Ovary (tissue), 9 donors: ENCODE measurements around the gene CHADL. TPM values are rescaled to one million over a fixed set of nuclear protein-coding genes. Genes with fewer than 3 reads are reported as not detected.

Source experiments
- DNase-seq, 5 donors: peaks; one replicate each; pipeline ENCODE4 v3.0.0-alpha.2; 2019 to 2020
- H3K27ac ChIP-seq, 2 donors: fragments of 200-600 bp; one replicate each; pipeline versions ENCODE4 v1.5.1 to v1.8.0; 2019 to 2022
- H3K27me3 ChIP-seq: fragments of 200-600 bp; one replicate; pipeline ENCODE4 v1.8.0; 2022
- H3K36me3 ChIP-seq: fragments of 200-600 bp; sonication (generic); one replicate; pipeline ENCODE4 v1.5.1; 2019
- H3K4me1 ChIP-seq: one replicate; pipeline ENCODE4 v1.8.1; 2013; ENCODE audit warnings: mild to moderate bottlenecking, moderate library complexity; ENCODE audit not compliant: insufficient read depth
- H3K4me3 ChIP-seq: fragments of 200-600 bp; sonication (generic); one replicate; pipeline ENCODE4 v1.5.1; 2017
- H3K9me3 ChIP-seq, 2 donors: fragments of 200-600 bp in 1 of 2; sonication (generic) in 1 of 2; one replicate each; pipeline versions ENCODE4 v1.5.1 to v1.8.1; 2013 to 2019; ENCODE audit warnings: mild to moderate bottlenecking in 1 of 2, moderate library complexity in 1 of 2
- EP300 ChIP-seq: sonication (generic); formaldehyde crosslinking; IDR thresholded peaks from one replicate; pipeline ENCODE4 v1.6.1; 2017; ENCODE audit warnings: antibody characterized with exemption
- POLR2A ChIP-seq: fragments of 450-650 bp; IDR thresholded peaks from one replicate; pipeline ENCODE4 v1.6.1; 2017; ENCODE audit warnings: antibody characterized with exemption, mild to moderate bottlenecking, moderate library complexity
- WGBS, 3 donors: extraction: QIAGEN DNeasy Blood & Tissue Kit in 1 of 3; methylation state at CpG; one replicate each; pipeline versions ENCODE4 v1.1.5 to v1.1.7; 2013 to 2017; 5-methylcytosine and 5-hydroxymethylcytosine counted together
- intact Hi-C, 4 donors: fragments of 100-400 bp; cut with DNase I; formaldehyde crosslinking; loops; one replicate each; pipeline versions ENCODE4 v1.11.0 to v1.15.1; 2022 to 2023
- polyA plus RNA-seq, 2 donors: library from polyadenylated mRNA; stranded (reverse); fragments of 200-250 nt in 1 of 2; fragments of 350-450 nt in 1 of 2; fragmentation: Illumina TruSeq in 1 of 2; extraction: RNeasy Lipid Tissue Mini Kit (QIAGEN cat#74804) in 1 of 2; gene quantifications; one replicate each; pipeline ENCODE4 v1.2.3, GENCODE V29; 2013 to 2014
- total RNA-seq, 7 donors: library from RNA; depleted of rRNA in 2 of 7; stranded (reverse); fragments of >200 nt in 2 of 7; fragmentation: NEBNext Ultra II Directional in 3 of 7; extraction: Animal tissue kit (Norgen Biotek cat#: 25700) in 3 of 7; gene quantifications; one replicate each; pipeline versions ENCODE4 v1.1.0 to v1.2.4, GENCODE V29; 2016 to 2023
- TF ChIP-seq, protein P1 (sequence below), 3 donors: fragments of 450-650 bp in 2 of 3; fragments of 200-600 bp in 1 of 3; IDR thresholded peaks; one replicate each; pipeline versions ENCODE4 v1.5.1 to v1.8.0; 2016 to 2022; ENCODE audit warnings: antibody characterized with exemption in 3 of 3, mild to moderate bottlenecking in 1 of 3
- donor health status: DM: no; HTN: no; CAD: no; lungs with moderate emphysema.
- donor health status: DM: no; HTN: no; CAD: no.
- donor health status: Bipolar disorder and iron deficiency.
- donor health status: DM: yes; HTN: yes; CAD: no.
- donor health status: DM: no; HTN: no; CAD: no.
- donor health status: DM: yes; HTN: yes; CAD: no.

CHADL gene
- total and polyA plus RNA-seq, 9 donors: 0.08 to 6.2 (median 2.6) TPM

DNA sequence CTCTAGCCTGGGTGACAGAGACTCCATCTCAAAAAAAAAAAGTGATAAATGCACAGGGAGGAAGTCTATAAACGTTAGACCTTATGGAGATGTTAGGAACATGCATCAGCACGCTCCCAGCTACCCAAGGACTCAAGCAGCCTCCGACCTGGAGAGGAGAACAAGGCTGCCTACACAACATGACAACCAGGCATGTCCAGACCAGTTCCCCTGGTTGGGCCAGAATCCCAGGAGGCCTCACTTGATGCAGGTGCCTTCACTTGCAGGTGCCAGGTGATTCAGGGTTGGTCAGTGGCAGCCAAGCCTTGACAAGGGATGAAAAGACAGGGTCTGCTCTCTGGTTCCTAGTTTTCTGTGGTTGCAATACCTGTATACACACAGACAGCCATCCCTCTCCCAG, 39.3 kb upstream of the CHADL start:
- no peaks in the 10 kb centered on the region for H3K4me1 ChIP-seq
- intact Hi-C loops: no loop called here
- TF ChIP-seq, protein P1, sequence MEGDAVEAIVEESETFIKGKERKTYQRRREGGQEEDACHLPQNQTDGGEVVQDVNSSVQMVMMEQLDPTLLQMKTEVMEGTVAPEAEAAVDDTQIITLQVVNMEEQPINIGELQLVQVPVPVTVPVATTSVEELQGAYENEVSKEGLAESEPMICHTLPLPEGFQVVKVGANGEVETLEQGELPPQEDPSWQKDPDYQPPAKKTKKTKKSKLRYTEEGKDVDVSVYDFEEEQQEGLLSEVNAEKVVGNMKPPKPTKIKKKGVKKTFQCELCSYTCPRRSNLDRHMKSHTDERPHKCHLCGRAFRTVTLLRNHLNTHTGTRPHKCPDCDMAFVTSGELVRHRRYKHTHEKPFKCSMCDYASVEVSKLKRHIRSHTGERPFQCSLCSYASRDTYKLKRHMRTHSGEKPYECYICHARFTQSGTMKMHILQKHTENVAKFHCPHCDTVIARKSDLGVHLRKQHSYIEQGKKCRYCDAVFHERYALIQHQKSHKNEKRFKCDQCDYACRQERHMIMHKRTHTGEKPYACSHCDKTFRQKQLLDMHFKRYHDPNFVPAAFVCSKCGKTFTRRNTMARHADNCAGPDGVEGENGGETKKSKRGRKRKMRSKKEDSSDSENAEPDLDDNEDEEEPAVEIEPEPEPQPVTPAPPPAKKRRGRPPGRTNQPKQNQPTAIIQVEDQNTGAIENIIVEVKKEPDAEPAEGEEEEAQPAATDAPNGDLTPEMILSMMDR (IDR thresholded peaks at IDR 0.05): no peak
- TF ChIP-seq EP300 (no peak), POLR2A (no peak)
- DNase-seq: no peak
- H3K27me3 ChIP-seq: no peaks in the 10 kb centered on the region
- 78 to 84% (median 81%) methylated on average over 3 of the region's 3 CpGs for WGBS, 3 donors
- no peak overlapping the region for H3K4me3 ChIP-seq
- no peaks in the 10 kb centered on the region for H3K9me3 ChIP-seq
- H3K36me3 ChIP-seq: no peaks in the 10 kb centered on the region
- H3K27ac ChIP-seq: no peak overlapping the region

DNA sequence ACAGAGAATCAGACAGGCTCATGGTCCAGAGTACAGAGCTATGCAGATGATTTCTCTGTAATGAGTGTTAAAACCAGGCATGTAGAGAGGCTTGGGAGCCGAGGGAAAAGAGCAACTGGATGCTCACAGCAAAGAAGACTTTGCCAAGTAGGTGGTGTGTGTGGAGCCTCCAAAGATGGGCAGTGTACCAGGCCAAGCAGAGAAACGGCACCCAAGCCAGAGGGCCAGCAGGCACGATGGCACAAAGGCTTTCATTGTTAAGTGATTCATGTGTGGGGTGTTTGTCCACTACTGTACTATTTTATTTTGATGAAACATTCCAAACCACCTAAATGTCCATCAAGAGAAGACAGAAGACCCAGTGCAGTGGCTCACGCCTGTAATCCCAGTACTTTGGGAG, 34.1 kb upstream of the CHADL start:
- DNase-seq: no peak
- Histone ChIP-seq H3K4me3 (no peak overlapping the region), H3K36me3 (no peaks in the 10 kb centered on the region), H3K4me1 (peaks cover 2% of the 10 kb centered on the region), H3K9me3 (no peaks in the 10 kb centered on the region), H3K27me3 (no peaks in the 10 kb centered on the region), H3K27ac (no peak overlapping the region)
- intact Hi-C loops: no loop called here
- TF ChIP-seq, protein P1 (IDR thresholded peaks at IDR 0.05): no peak
- TF ChIP-seq EP300: no peak
- no peak for TF ChIP-seq POLR2A
- 89 to 92% (median 91%) methylated on average over 4 of the region's 4 CpGs for WGBS, 3 donors

DNA sequence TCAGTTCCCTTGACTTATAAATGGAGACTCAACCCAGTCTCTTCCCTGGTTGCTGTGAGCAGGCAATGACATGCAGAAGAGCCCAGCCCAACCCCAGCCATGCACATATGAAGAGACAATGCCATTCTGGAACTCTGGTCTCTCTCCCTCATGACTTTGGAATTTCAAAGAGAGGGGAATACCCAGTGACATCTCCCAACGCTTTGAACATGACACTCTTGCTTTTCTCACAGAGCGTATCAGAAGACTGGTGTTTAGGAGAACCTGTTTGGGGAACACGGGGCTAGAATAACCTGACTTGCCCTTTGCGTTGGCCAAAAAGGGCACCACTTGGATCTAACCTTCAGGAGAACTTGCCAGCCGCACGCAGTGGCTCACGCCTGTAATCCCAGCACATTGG, 32.4 kb upstream of the CHADL start:
- H3K4me3 ChIP-seq: no peak overlapping the region
- intact Hi-C loops: no loop called here
- no peak overlapping the region for H3K27ac ChIP-seq
- H3K9me3 ChIP-seq: no peaks in the 10 kb centered on the region
- TF ChIP-seq, protein P1 (IDR thresholded peaks at IDR 0.05): no peak
- TF ChIP-seq POLR2A (no peak), EP300 (no peak)
- peaks cover 2% of the 10 kb centered on the region for H3K4me1 ChIP-seq
- no peaks in the 10 kb centered on the region for H3K36me3 ChIP-seq
- no peak for DNase-seq
- WGBS, 3 donors: 94 to 98% (median 97%) methylated on average over 7 of the region's 7 CpGs
- no peaks in the 10 kb centered on the region for H3K27me3 ChIP-seq

DNA sequence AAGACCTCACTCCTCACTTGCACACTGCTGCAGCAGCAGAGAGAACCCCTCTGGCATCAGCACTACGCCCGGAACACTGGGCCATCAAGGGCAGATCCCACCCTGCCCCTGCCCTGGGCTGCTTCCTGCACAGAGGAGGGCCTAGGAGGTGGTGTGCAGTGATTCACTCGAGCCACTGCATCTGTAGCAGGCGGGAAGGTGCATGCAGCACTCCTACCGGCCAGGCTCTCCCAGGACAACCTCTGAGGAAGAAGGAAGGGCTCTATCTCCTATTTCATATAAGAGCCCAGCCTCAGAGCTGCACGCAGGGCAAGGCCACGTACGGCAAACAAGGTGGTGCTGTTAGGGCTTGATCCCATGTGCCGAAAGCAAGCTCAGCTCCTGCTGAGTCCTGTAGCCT, 31.1 kb upstream of the CHADL start:
- no peak overlapping the region for H3K4me3 ChIP-seq
- H3K27me3 ChIP-seq: no peaks in the 10 kb centered on the region
- no peaks in the 10 kb centered on the region for H3K36me3 ChIP-seq
- H3K27ac ChIP-seq: peak overlapping the region in 1 of 2 donors; percentile 47
- intact Hi-C loops: no loop called here
- 31 to 57% (median 39%) methylated on average over 9 of the region's 9 CpGs for WGBS, 3 donors
- peak in 2 of 5 donors; percentile 31 to 56 for DNase-seq
- peaks cover 2% of the 10 kb centered on the region for H3K4me1 ChIP-seq
- no peaks in the 10 kb centered on the region for H3K9me3 ChIP-seq
- TF ChIP-seq, protein P1 (IDR thresholded peaks at IDR 0.05): peak in 1 of 3 donors; percentile 20
- no peak for TF ChIP-seq EP300

DNA sequence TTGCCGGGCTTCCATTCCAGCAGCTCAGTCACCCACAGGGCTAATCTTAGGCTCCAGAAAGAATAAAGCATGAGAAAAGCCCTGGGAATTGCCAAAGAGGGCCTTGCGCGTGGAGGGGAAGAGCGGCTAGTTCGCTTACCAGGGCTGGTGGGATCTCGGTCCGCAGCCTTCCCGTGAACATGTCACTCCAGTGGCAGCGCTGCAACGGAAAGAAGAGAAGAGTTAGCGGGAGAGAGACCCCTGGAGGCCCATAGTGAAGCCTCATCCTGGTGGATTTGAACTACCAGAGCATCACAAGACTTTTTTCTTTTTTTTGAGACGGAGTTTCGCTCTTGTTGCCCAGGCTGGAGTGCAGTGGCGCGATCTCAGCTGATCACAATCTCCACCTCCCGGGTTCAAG, 27.2 kb upstream of the CHADL start:
- TF ChIP-seq, protein P1 (IDR thresholded peaks at IDR 0.05): no peak
- no peak for TF ChIP-seq POLR2A
- TF ChIP-seq EP300: no peak
- DNase-seq: no peak
- H3K4me1 ChIP-seq: peaks cover 2% of the 10 kb centered on the region
- H3K4me3 ChIP-seq: no peak overlapping the region
- no peaks in the 10 kb centered on the region for H3K27me3 ChIP-seq
- no peaks in the 10 kb centered on the region for H3K36me3 ChIP-seq
- H3K9me3 ChIP-seq: no peaks in the 10 kb centered on the region
- 94 to 96% (median 95%) methylated on average over 16 of the region's 16 CpGs for WGBS, 3 donors
- intact Hi-C loops: no loop called here
- H3K27ac ChIP-seq: no peak overlapping the region
